K562 (cell line): ENCODE data around the gene BLTP2. TPM values are rescaled to one million over a fixed set of nuclear protein-coding genes. Genes with fewer than 3 reads are reported as not detected.
A peak's percentile ranks its signal among the peaks of the same experiment; 100 is the strongest.

Experiments used
- ATF3 ChIP-seq, 2 experiments: fragments of 450-650 bp in 1 of 2; sonication (generic) in 1 of 2; formaldehyde crosslinking in 1 of 2; IDR thresholded peaks in 1 of 2; conservative IDR thresholded peaks in 1 of 2; 2 replicates each; pipeline versions ENCODE4 v1.6.1 to v1.8.1; 2016 to 2023; ENCODE audit warnings: mild to moderate bottlenecking in 2 of 2, moderate library complexity in 2 of 2, inconsistent platforms in 1 of 2, missing genetic modification reagents in 1 of 2
- ATF7 ChIP-seq: fragments of 450-650 bp; IDR thresholded peaks from 2 replicates; pipeline ENCODE4 v1.7.1; 2014; ENCODE audit warnings: mild to moderate bottlenecking, moderate library complexity
- CREB3 ChIP-seq: fragments of 450-650 bp; conservative IDR thresholded peaks from 2 replicates; pipeline ENCODE4 v1.6.1; 2016; ENCODE audit warnings: missing genetic modification characterization, low read depth, mild to moderate bottlenecking, missing compliant biosample characterization, moderate library complexity
- CXXC5 ChIP-seq: fragments of 250-450 bp; sonication (Bioruptor Pico); IDR thresholded peaks from 2 replicates; pipeline ENCODE4 v1.8.0; 2022; ENCODE audit warnings: inconsistent platforms, mild to moderate bottlenecking, moderate library complexity
- E2F1 ChIP-seq: sonication (generic); formaldehyde crosslinking; IDR thresholded peaks from 2 replicates; pipeline ENCODE4 v1.8.1; 2023; ENCODE audit warnings: mild to moderate bottlenecking, missing genetic modification reagents, moderate library complexity
- HDGF ChIP-seq: fragments of 450-650 bp; IDR thresholded peaks from 2 replicates; pipeline ENCODE4 v1.6.1; 2016
- HIVEP1 ChIP-seq: fragments of 250-450 bp; sonication (Bioruptor Pico); IDR thresholded peaks from 2 replicates; pipeline ENCODE4 v1.4.0; 2020; ENCODE audit warnings: mild to moderate bottlenecking
- KAT2B ChIP-seq: IDR thresholded peaks from one replicate; pipeline ENCODE4 v1.6.1; 2012; ENCODE audit warnings: low read depth, mild to moderate bottlenecking, control low read depth, inconsistent platforms, low read length, moderate library complexity
- MECOM ChIP-seq: fragments of 250-450 bp; sonication (Bioruptor Pico); IDR thresholded peaks from 2 replicates; pipeline ENCODE4 v1.8.0; 2022; ENCODE audit warnings: inconsistent platforms
- NFRKB ChIP-seq: fragments of 450-650 bp; IDR thresholded peaks from 2 replicates; pipeline ENCODE4 v1.6.1; 2016; ENCODE audit warnings: low read depth
- NR3C1 ChIP-seq: sonication (generic); formaldehyde crosslinking; IDR thresholded peaks from 2 replicates; pipeline ENCODE4 v1.8.1; 2022; ENCODE audit warnings: missing genetic modification reagents
- NRF1 ChIP-seq, 2 experiments: fragments of 450-650 bp; IDR thresholded peaks in 1 of 2; conservative IDR thresholded peaks in 1 of 2; 2 replicates each; pipeline ENCODE4 v1.6.1; 2014; ENCODE audit warnings: mild to moderate bottlenecking in 2 of 2
- POLR2A ChIP-seq: fragments of 450-650 bp; conservative IDR thresholded peaks from 2 replicates; pipeline ENCODE4 v1.6.1; 2016
- POLR2B ChIP-seq: fragments of 450-650 bp; IDR thresholded peaks from 2 replicates; pipeline ENCODE4 v1.6.1; 2018; ENCODE audit warnings: low read depth; ENCODE audit not compliant: partially characterized antibody
- PREB ChIP-seq: sonication (generic); formaldehyde crosslinking; IDR thresholded peaks from 2 replicates; pipeline ENCODE4 v1.8.1; 2023; ENCODE audit warnings: mild to moderate bottlenecking, missing genetic modification reagents
- RCOR1 ChIP-seq, 2 experiments: IDR thresholded peaks; 2 replicates each; pipeline ENCODE4 v1.6.1; 2012; ENCODE audit warnings: low read depth in 2 of 2, low read length in 2 of 2, borderline replicate concordance in 1 of 2, improper control_type of control experiment in 1 of 2
- SMARCA4 ChIP-seq: fragments of 450-650 bp; IDR thresholded peaks from 2 replicates; pipeline ENCODE4 v1.6.1; 2016
- TCF7 ChIP-seq: sonication (generic); IDR thresholded peaks from 2 replicates; pipeline ENCODE4 v1.6.1; 2016; ENCODE audit warnings: antibody characterized with exemption, borderline replicate concordance
- TFAM ChIP-seq: fragments of 250-450 bp; sonication (Bioruptor Pico); conservative IDR thresholded peaks from 2 replicates; pipeline ENCODE4 v1.5.0; 2021; ENCODE audit warnings: mild to moderate bottlenecking, moderate library complexity
- ZNF140 ChIP-seq: fragments of 250-450 bp; sonication (Bioruptor Pico); IDR thresholded peaks from 2 replicates; pipeline ENCODE4 v1.8.0; 2021; ENCODE audit warnings: moderate library complexity, mild to moderate bottlenecking, inconsistent platforms
- ZNF239 ChIP-seq: fragments of 250-450 bp; sonication (Bioruptor Pico); IDR thresholded peaks from 2 replicates; pipeline ENCODE4 v1.4.0; 2020; ENCODE audit warnings: mild to moderate bottlenecking
- ZNF766 ChIP-seq: fragments of 200-800 bp; sonication (Bioruptor generic); conservative IDR thresholded peaks from 2 replicates; pipeline ENCODE4 v1.6.1; 2016; ENCODE audit warnings: missing genetic modification characterization, missing compliant biosample characterization
- polyA plus RNA-seq, 8 experiments: library from polyadenylated mRNA; depleted of rRNA in 4 of 8; stranded (reverse) in 5 of 8; unstranded in 3 of 8; fragments of >200 nt; fragmentation: Nextera tagmentation in 2 of 8; fragmentation: Illumina TruSeq in 1 of 8; extraction: Ambion mirVana in 2 of 8; extraction: Trizol in 1 of 8; gene quantifications; 2 replicates each; pipeline versions ENCODE4 v1.2.1 to v1.2.3, GENCODE V29; 2011 to 2014; ENCODE audit warnings: inconsistent platforms in 1 of 8, missing spikeins in 1 of 8
- total RNA-seq, 7 experiments: library from RNA; depleted of rRNA in 6 of 7; stranded (reverse); fragments of >200 nt in 6 of 7; fragmentation: Illumina TruSeq in 2 of 7; extraction: Trizol in 2 of 7; gene quantifications; 2 replicates each; pipeline versions ENCODE4 v1.2.1 to v1.2.3, GENCODE V29; 2011 to 2021; ENCODE audit warnings: low replicate concordance in 1 of 7

The BLTP2 gene
- total and polyA plus RNA-seq, 9 of the 15 experiments (the other 6 are each of a cell fraction or from before 2014, with no cell fraction given), result 14.7 to 174 (median 103) TPM

GRCh38 chr17:28646039-28646754, 1.2 kb upstream of the BLTP2 start (continued):
- TF ChIP-seq CREB3 (tag), result peak; percentile 85
- 0 out of 2 replicates have a peak, but pooled peaks have one; percentile 22 for TF ChIP-seq E2F1 (CRISPR knock-in tag)
- peak; percentile 35 for TF ChIP-seq POLR2B
- no peak for TF ChIP-seq TFAM (CRISPR knock-in tag)
- TF ChIP-seq KAT2B, result no peak
- TF ChIP-seq NR3C1, result no peak
- TF ChIP-seq ATF3 (IDR thresholded peaks at IDR 0.05), result peak; percentile 91
- TF ChIP-seq ATF3 (CRISPR knock-in tag; conservative IDR thresholded peaks at IDR 0.05), result no peak
- TF ChIP-seq ZNF766, result peak; percentile 81
- peak; percentile 74; the same call in 1 of the 2 replicates for TF ChIP-seq SMARCA4
- TF ChIP-seq NFRKB, result peak; percentile 90
- no peak for TF ChIP-seq TCF7
- TF ChIP-seq CXXC5 (CRISPR knock-in tag), result peak; percentile 44
- TF ChIP-seq MECOM, result 0 out of 2 replicates have a peak, but pooled peaks have one; percentile 13
- TF ChIP-seq PREB (CRISPR knock-in tag), result 0 out of 2 replicates have a peak, but pooled peaks have one; percentile 37
- 0 out of 2 replicates have a peak, but pooled peaks have one; percentile 32 for TF ChIP-seq HIVEP1 (CRISPR knock-in tag)
- TF ChIP-seq RCOR1 (IDR thresholded peaks at IDR 0.05; ENCODE audit: borderline replicate concordance in 1 of 2, low read depth in 2 of 2, low read length in 2 of 2), result peak in 1 of 2 experiments; percentile 91; a peak in 2 of 4 replicates
- peak; percentile 21 to 36; a peak in 2 of 4 replicates for TF ChIP-seq NRF1 (conservative IDR thresholded peaks at IDR 0.05 in 1 of 2, IDR thresholded peaks at IDR 0.05 in 1 of 2)
- TF ChIP-seq POLR2A, result peak; percentile 38; the same call in 1 of the 2 replicates
- TF ChIP-seq ZNF140 (CRISPR knock-in tag), result no peak
- TF ChIP-seq HDGF, result no peak; the same call in 1 of the 2 replicates
- TF ChIP-seq ATF7, result peak; percentile 76; the same call in 1 of the 2 replicates
- TF ChIP-seq ZNF239, result peak; percentile 71; the same call in 1 of the 2 replicates
